Upper lobe of left lung (tissue), 4 donors: ENCODE measurements around the gene BCAM.

Experiments used
- POLR2AphosphoS5 ChIP-seq, 2 donors: sonication (generic); formaldehyde crosslinking; IDR thresholded peaks; one replicate each; pipeline ENCODE4 v1.5.1; 2017; ENCODE audit warnings: antibody characterized with exemption in 2 of 2
- TF ChIP-seq, protein P1 (sequence below), 6 experiments: fragments of 450-650 bp in 4 of 6; fragments of 200-600 bp in 2 of 6; sonication (generic) in 2 of 6; IDR thresholded peaks; one replicate each; pipeline ENCODE4 v1.5.1; 2016 to 2019; ENCODE audit warnings: antibody characterized with exemption in 6 of 6

GRCh38 chr19:44789943-44790483 is 18.9 kb upstream of the BCAM start:
- TF ChIP-seq, protein P1, sequence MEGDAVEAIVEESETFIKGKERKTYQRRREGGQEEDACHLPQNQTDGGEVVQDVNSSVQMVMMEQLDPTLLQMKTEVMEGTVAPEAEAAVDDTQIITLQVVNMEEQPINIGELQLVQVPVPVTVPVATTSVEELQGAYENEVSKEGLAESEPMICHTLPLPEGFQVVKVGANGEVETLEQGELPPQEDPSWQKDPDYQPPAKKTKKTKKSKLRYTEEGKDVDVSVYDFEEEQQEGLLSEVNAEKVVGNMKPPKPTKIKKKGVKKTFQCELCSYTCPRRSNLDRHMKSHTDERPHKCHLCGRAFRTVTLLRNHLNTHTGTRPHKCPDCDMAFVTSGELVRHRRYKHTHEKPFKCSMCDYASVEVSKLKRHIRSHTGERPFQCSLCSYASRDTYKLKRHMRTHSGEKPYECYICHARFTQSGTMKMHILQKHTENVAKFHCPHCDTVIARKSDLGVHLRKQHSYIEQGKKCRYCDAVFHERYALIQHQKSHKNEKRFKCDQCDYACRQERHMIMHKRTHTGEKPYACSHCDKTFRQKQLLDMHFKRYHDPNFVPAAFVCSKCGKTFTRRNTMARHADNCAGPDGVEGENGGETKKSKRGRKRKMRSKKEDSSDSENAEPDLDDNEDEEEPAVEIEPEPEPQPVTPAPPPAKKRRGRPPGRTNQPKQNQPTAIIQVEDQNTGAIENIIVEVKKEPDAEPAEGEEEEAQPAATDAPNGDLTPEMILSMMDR (IDR thresholded peaks at IDR 0.05): no peak
- TF ChIP-seq POLR2AphosphoS5 (IDR thresholded peaks at IDR 0.05): no peak
